GM12878 (cell line): Measurements from ENCODE around the gene PGLYRP1. TPM values are rescaled to one million over a fixed set of nuclear protein-coding genes. Genes with fewer than 3 reads are reported as not detected.

Source experiments
- ATAC-seq: fragments of 200-7000 bp; cut with Tn5 transposase; 3 replicates; pipeline ENCODE4 v1.9.1; 2020; ENCODE audit warnings: mild to moderate bottlenecking, moderate library complexity
- BruUV-seq: library from RNA; stranded (reverse); fragments of 400-500 nt; replicated peaks from 2 replicates; lab custom pipeline; 2021; lab: Mats Ljungman, UMichigan
- CTCF ChIA-PET: fragments of 300-600 bp; sonication (Branson Sonifier 250); formaldehyde crosslinking; extraction: SDS; loops from one replicate; lab custom pipeline; 2021; ENCODE audit warnings: inconsistent platforms; lab: Yijun Ruan, JAX
- POLR2A ChIA-PET: fragments of 350-600 bp; formaldehyde crosslinking; extraction: SDS; loops from one replicate; lab custom pipeline; 2021; ENCODE audit warnings: inconsistent platforms; lab: Charles Lee
- RAD21 ChIA-PET: fragments of 300-600 bp; sonication (Branson Sonifier 250); formaldehyde crosslinking; loops from one replicate; lab custom pipeline; 2023; ENCODE audit warnings: antibody characterized with exemption; ENCODE audit not compliant: unreplicated experiment; lab: Charles Lee
- SMC1A ChIA-PET: fragments of 300-600 bp; sonication (Branson Sonifier 250); formaldehyde crosslinking; loops from one replicate; lab custom pipeline; 2023; ENCODE audit not compliant: unreplicated experiment, uncharacterized antibody; lab: Charles Lee
- DNase-seq: peaks from one replicate; pipeline ENCODE4 v3.0.0-alpha.2; 2011; ENCODE audit warnings: low read depth, low spot score
- FAIRE-seq: peaks from 3 replicates; lab custom pipeline; 2011; peaks lifted over from hg19 to GRCh38; lab: Jason Lieb, UNC
- H2AFZ ChIP-seq: 2 replicates; pipeline ENCODE4 v1.6.0; 2011; ENCODE audit warnings: low read depth, low read length, control low read depth; ENCODE audit not compliant: control insufficient read depth
- H3K27ac ChIP-seq: 2 replicates; pipeline ENCODE4 v1.5.1; 2011; ENCODE audit warnings: control low read depth; ENCODE audit not compliant: control insufficient read depth, insufficient read depth
- H3K27me3 ChIP-seq, 2 experiments: replicated peaks in 1 of 2; 2 replicates each; pipeline versions ENCODE4 v1.6.0 to v1.6.1; 2011; ENCODE audit warnings: low read length in 1 of 2; ENCODE audit not compliant: control insufficient read depth in 2 of 2, insufficient read depth in 2 of 2
- H3K36me3 ChIP-seq, 2 experiments: 2 replicates each; pipeline ENCODE4 v1.5.1; 2011; ENCODE audit warnings: low read length in 1 of 2; ENCODE audit not compliant: control insufficient read depth in 2 of 2, insufficient read depth in 2 of 2
- H3K4me1 ChIP-seq: 2 replicates; pipeline ENCODE4 v1.6.1; 2011; ENCODE audit warnings: mild to moderate bottlenecking, low read length, moderate library complexity, mixed read lengths; ENCODE audit not compliant: control insufficient read depth, insufficient read depth
- H3K4me2 ChIP-seq: 2 replicates; pipeline ENCODE4 v1.6.0; 2011; ENCODE audit warnings: control low read depth; ENCODE audit not compliant: control insufficient read depth, insufficient read depth
- H3K4me3 ChIP-seq: fragments of 200-600 bp; sonication (generic); 2 replicates; pipeline ENCODE4 v1.5.1; 2016
- H3K79me2 ChIP-seq: 2 replicates; pipeline ENCODE4 v1.6.0; 2011; ENCODE audit warnings: low read length; ENCODE audit not compliant: control insufficient read depth, insufficient read depth
- H3K9ac ChIP-seq: 2 replicates; pipeline ENCODE4 v1.8.0; 2011; ENCODE audit warnings: low read length, control low read depth, mixed read lengths; ENCODE audit not compliant: control insufficient read depth, insufficient read depth
- H3K9me3 ChIP-seq: replicated peaks from 3 replicates; pipeline ENCODE4 v1.5.1; 2011; ENCODE audit warnings: mild to moderate bottlenecking, low read length; ENCODE audit not compliant: control insufficient read depth, insufficient read depth
- H4K20me1 ChIP-seq: 2 replicates; pipeline ENCODE4 v1.6.0; 2011; ENCODE audit not compliant: control insufficient read depth, insufficient read depth
- BHLHE40 ChIP-seq, 2 experiments: fragments of 450-650 bp in 1 of 2; IDR thresholded peaks; 2 replicates each; pipeline ENCODE4 v1.6.1; 2011 to 2017; ENCODE audit warnings: low read depth in 2 of 2, borderline replicate concordance in 1 of 2, improper control_type of control experiment in 1 of 2, low read length in 1 of 2, mild to moderate bottlenecking in 1 of 2
- CREB1 ChIP-seq: IDR thresholded peaks from 2 replicates; pipeline ENCODE4 v1.6.1; 2012; ENCODE audit warnings: low read depth, mild to moderate bottlenecking, inconsistent platforms
- HDGF ChIP-seq: fragments of 450-650 bp; IDR thresholded peaks from 2 replicates; pipeline ENCODE4 v1.6.1; 2016; ENCODE audit warnings: antibody characterized with exemption
- IKZF1 ChIP-seq: fragments of 450-650 bp; conservative IDR thresholded peaks from 2 replicates; pipeline ENCODE4 v1.6.1; 2017; ENCODE audit warnings: antibody characterized with exemption, mild to moderate bottlenecking
- NR2F1 ChIP-seq: fragments of 450-650 bp; conservative IDR thresholded peaks from 2 replicates; pipeline ENCODE4 v1.6.1; 2017; ENCODE audit warnings: mild to moderate bottlenecking
- PAX8 ChIP-seq: fragments of 450-650 bp; IDR thresholded peaks from 2 replicates; pipeline ENCODE4 v1.6.1; 2017; ENCODE audit warnings: mild to moderate bottlenecking, moderate library complexity
- RAD21 ChIP-seq: IDR thresholded peaks from 2 replicates; pipeline ENCODE4 v1.6.1; 2011; ENCODE audit warnings: mild to moderate bottlenecking, low read depth, low read length, moderate library complexity; ENCODE audit not compliant: insufficient read depth
- RUNX3 ChIP-seq: IDR thresholded peaks from 2 replicates; pipeline ENCODE4 v1.6.1; 2012; ENCODE audit warnings: low read length, inconsistent platforms
- SMC3 ChIP-seq: IDR thresholded peaks from 2 replicates; pipeline ENCODE4 v1.6.1; 2011; ENCODE audit warnings: low read length, improper control_type of control experiment, borderline replicate concordance
- WRNIP1 ChIP-seq: IDR thresholded peaks from 2 replicates; pipeline ENCODE4 v1.6.1; 2011; ENCODE audit warnings: low read depth, low read length, improper control_type of control experiment, borderline replicate concordance
- ZZZ3 ChIP-seq: IDR thresholded peaks from 2 replicates; pipeline ENCODE4 v1.6.1; 2011; ENCODE audit warnings: low read depth; ENCODE audit not compliant: control insufficient read depth, insufficient read length
- WGBS: methylation state at CpG from one replicate; pipeline ENCODE4 v1.1.6; 2016; ENCODE audit warnings: low lambda C conversion rate; ENCODE audit not compliant: insufficient replicate concordance, insufficient coverage; ENCODE audit errors: missing lambda C conversion rate; 5-methylcytosine and 5-hydroxymethylcytosine counted together
- in situ Hi-C: fragments of 300-500 bp; cut with MboI; formaldehyde crosslinking; loops from 9 replicates; pipeline ENCODE4 v1.14.3; 2018; ENCODE audit warnings: mixed read lengths
- intact Hi-C: fragments of 100-400 bp; cut with micrococcal nuclease; formaldehyde crosslinking; loops from one replicate; pipeline ENCODE4 v1.14.2; 2022; ENCODE audit not compliant: unreplicated experiment
- polyA plus RNA-seq, 11 experiments: library from polyadenylated mRNA; depleted of rRNA in 4 of 11; unstranded in 6 of 11; stranded (reverse) in 5 of 11; fragments of >200 nt; fragmentation: Nextera tagmentation in 4 of 11; fragmentation: Illumina TruSeq in 1 of 11; extraction: Ambion mirVana in 4 of 11; extraction: Trizol in 1 of 11; gene quantifications; 1 replicate in 1 of 11; 2 replicates in 10 of 11; pipeline versions ENCODE4 v1.2.1 to v1.2.3, GENCODE V29; 2011 to 2016; ENCODE audit warnings: inconsistent platforms in 2 of 11, missing spikeins in 2 of 11, low read depth in 1 of 11
- total RNA-seq, 4 experiments: library from RNA; depleted of rRNA in 3 of 4; stranded (reverse); fragments of >200 nt in 3 of 4; fragmentation: Illumina TruSeq in 1 of 4; extraction: Trizol in 1 of 4; gene quantifications; 2 replicates each; pipeline versions ENCODE4 v1.2.1 to v1.2.3, GENCODE V29; 2013 to 2021
- TF ChIP-seq, protein P1 (sequence below), 3 experiments: IDR thresholded peaks in 2 of 3; conservative IDR thresholded peaks in 1 of 3; 2 replicates each; pipeline ENCODE4 v1.5.1; 2011; ENCODE audit warnings: low read depth in 3 of 3, low read length in 3 of 3, mild to moderate bottlenecking in 3 of 3, control low read depth in 2 of 3, moderate library complexity in 2 of 3, inconsistent platforms in 1 of 3, mixed read lengths in 1 of 3; ENCODE audit not compliant: control insufficient read depth in 2 of 3, insufficient read depth in 1 of 3; ENCODE audit errors: extremely low read depth in 1 of 3
- TF ChIP-seq, protein P2 (sequence below): fragments of 450-650 bp; IDR thresholded peaks from 2 replicates; pipeline ENCODE4 v1.6.1; 2016; ENCODE audit warnings: mild to moderate bottlenecking

Gene PGLYRP1
- total and polyA plus RNA-seq, 10 of the 15 experiments (the other 5 are each of a cell fraction or from before 2014, with no cell fraction given), result 0.30 TPM; not detected in 9

DNA sequence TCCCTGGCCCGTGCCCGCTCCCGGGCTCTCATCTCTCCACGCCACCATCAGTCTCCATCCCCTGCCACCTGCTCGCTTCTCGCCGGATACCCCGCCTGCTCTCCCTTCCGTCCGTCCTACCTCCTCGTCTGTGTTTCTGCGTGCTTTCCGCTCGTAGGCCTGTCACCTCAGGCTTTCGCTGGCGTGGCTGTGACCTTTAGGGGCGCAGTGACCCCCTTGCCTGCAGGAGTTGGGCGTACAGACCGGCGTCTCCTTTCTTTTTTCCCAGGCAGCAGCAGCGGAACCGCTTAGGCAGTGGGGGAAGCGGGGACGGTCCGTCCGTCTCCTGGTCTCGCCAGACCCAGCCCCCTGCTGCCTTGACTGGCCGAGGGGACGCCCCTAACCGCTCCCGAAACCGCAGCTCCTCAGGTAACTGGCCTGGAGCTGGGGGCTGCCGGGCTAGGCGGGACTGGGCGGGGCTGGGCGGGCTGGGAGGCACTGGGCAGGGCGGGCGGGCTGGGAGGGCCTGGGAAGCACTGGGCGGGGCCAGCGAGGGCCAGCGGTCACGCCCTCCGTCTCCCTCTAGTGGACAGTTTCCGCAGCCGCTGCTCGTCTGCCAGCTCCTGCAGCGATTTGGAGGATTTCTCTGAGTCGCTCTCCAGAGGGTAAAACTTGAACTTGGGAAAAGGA lies 6.3 kb downstream of the PGLYRP1 start:
- DNase-seq, result peak; percentile 11
- Histone ChIP-seq H3K27ac (no peak overlapping the region), H3K4me2 (peak overlapping the region; percentile 90), H4K20me1 (no peaks in the 10 kb centered on the region; the same call in 1 of the 2 replicates), H3K36me3 (no peaks in the 10 kb centered on the region; a peak in 1 of 4 replicates), H3K9me3 (no peaks in the 10 kb centered on the region), H2AFZ (peak overlapping the region; percentile 51), H3K4me3 (peak overlapping the region; percentile 74; the same call in 1 of the 2 replicates), H3K27me3 (no peaks in the 10 kb centered on the region), H3K9ac (peak overlapping the region; percentile 24; the same call in 1 of the 2 replicates), H3K4me1 (peaks cover 5% of the 10 kb centered on the region), H3K79me2 (no peaks in the 10 kb centered on the region)
- in situ Hi-C loops, result no loop called here
- BruUV-seq, result no TSS peak
- intact Hi-C loops, result no loop called here
- ChIA-PET SMC1A (interaction anchor here (1.0 kb wide), 1 partner anchor 199 kb away, joined by 4 read pairs; no protein-coding TSS in a partner anchor), CTCF (interaction anchor here (0.6 to 2.0 kb wide), 11 partner anchors 11 to 584 kb away, joined by 3 to 17 read pairs (median 4); partner anchors contain the start of genes CALM3, CCDC61, IRF2BP1 and MYPOP), RAD21 (interaction anchor here (0.7 to 1.5 kb wide), 6 partner anchors 153 to 247 kb away, joined by 3 to 5 read pairs (median 3); partner anchors contain the start of gene SIX5), POLR2A (interaction anchor here (0.7 to 1.2 kb wide), 2 partner anchors 129 to 153 kb away, joined by 3 to 7 read pairs; partner anchors contain the start of genes FOXA3 and SYMPK)
- FAIRE-seq, result peak; percentile 66
- 2% methylated on average over 40 of the region's 48 CpGs for WGBS
- ATAC-seq, result peak; percentile 89
- TF ChIP-seq ZZZ3, result no peak
- TF ChIP-seq, protein P1, sequence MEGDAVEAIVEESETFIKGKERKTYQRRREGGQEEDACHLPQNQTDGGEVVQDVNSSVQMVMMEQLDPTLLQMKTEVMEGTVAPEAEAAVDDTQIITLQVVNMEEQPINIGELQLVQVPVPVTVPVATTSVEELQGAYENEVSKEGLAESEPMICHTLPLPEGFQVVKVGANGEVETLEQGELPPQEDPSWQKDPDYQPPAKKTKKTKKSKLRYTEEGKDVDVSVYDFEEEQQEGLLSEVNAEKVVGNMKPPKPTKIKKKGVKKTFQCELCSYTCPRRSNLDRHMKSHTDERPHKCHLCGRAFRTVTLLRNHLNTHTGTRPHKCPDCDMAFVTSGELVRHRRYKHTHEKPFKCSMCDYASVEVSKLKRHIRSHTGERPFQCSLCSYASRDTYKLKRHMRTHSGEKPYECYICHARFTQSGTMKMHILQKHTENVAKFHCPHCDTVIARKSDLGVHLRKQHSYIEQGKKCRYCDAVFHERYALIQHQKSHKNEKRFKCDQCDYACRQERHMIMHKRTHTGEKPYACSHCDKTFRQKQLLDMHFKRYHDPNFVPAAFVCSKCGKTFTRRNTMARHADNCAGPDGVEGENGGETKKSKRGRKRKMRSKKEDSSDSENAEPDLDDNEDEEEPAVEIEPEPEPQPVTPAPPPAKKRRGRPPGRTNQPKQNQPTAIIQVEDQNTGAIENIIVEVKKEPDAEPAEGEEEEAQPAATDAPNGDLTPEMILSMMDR (IDR thresholded peaks at IDR 0.05 in 2 of 3, conservative IDR thresholded peaks at IDR 0.05 in 1 of 3; ENCODE audit: control insufficient read depth in 2 of 3, extremely low read depth in 1 of 3, insufficient read depth in 1 of 3, low read depth in 3 of 3, low read length in 3 of 3), result peak; percentile 72 to 88 (median 77)
- peak; percentile 31; the same call in 1 of the 2 replicates for TF ChIP-seq RAD21
- peak; percentile 51; the same call in 1 of the 2 replicates for TF ChIP-seq RUNX3
- no peak for TF ChIP-seq PAX8
- TF ChIP-seq WRNIP1, result no peak
- TF ChIP-seq CREB1, result 0 out of 2 replicates have a peak, but pooled peaks have one; percentile 15
- 0 out of 2 replicates have a peak, but pooled peaks have one; percentile 28 for TF ChIP-seq NR2F1
- 0 out of 4 replicates have a peak, but pooled peaks of 1 of the 2 experiments have one; percentile 23 for TF ChIP-seq BHLHE40 (IDR thresholded peaks at IDR 0.05; ENCODE audit: borderline replicate concordance in 1 of 2, low read depth in 2 of 2, low read length in 1 of 2)
- TF ChIP-seq, protein P2, sequence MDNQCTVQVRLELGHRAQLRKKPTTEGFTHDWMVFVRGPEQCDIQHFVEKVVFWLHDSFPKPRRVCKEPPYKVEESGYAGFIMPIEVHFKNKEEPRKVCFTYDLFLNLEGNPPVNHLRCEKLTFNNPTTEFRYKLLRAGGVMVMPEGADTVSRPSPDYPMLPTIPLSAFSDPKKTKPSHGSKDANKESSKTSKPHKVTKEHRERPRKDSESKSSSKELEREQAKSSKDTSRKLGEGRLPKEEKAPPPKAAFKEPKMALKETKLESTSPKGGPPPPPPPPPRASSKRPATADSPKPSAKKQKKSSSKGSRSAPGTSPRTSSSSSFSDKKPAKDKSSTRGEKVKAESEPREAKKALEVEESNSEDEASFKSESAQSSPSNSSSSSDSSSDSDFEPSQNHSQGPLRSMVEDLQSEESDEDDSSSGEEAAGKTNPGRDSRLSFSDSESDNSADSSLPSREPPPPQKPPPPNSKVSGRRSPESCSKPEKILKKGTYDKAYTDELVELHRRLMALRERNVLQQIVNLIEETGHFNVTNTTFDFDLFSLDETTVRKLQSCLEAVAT, result 0 out of 2 replicates have a peak, but pooled peaks have one; percentile 38
- 0 out of 2 replicates have a peak, but pooled peaks have one; percentile 30 for TF ChIP-seq HDGF
- TF ChIP-seq SMC3, result peak; percentile 38; the same call in 1 of the 2 replicates
- peak; percentile 35; the same call in 1 of the 2 replicates for TF ChIP-seq IKZF1
